Ectodermal cell (in vitro differentiated cells): ENCODE data around the gene LYPD5.
A peak's percentile ranks its signal among the peaks of the same experiment; 100 is the strongest.

Experiments
- H3K27ac ChIP-seq: 2 replicates; pipeline ENCODE4 v1.7.0; 2013; ENCODE audit warnings: mild to moderate bottlenecking, low read depth, low read length; ENCODE audit not compliant: insufficient read depth, poor library complexity, severe bottlenecking
- H3K27me3 ChIP-seq: 2 replicates; pipeline ENCODE4 v1.7.0; 2013; ENCODE audit warnings: mild to moderate bottlenecking, low read length; ENCODE audit not compliant: insufficient read depth, control insufficient read depth, poor library complexity, severe bottlenecking
- H3K36me3 ChIP-seq: one replicate; pipeline ENCODE4 v1.7.0; 2013; ENCODE audit warnings: low read length; ENCODE audit not compliant: control insufficient read depth, insufficient read depth
- H3K4me1 ChIP-seq: one replicate; pipeline ENCODE4 v1.7.0; 2013; ENCODE audit warnings: low read length; ENCODE audit not compliant: control insufficient read depth, insufficient read depth
- H3K4me3 ChIP-seq: 2 replicates; pipeline ENCODE4 v1.7.0; 2013; ENCODE audit warnings: low read depth, low read length, control low read depth; ENCODE audit not compliant: insufficient read depth
- H3K9me3 ChIP-seq: 2 replicates; pipeline ENCODE4 v1.7.0; 2013; ENCODE audit warnings: mild to moderate bottlenecking, low read length, moderate library complexity; ENCODE audit not compliant: control insufficient read depth
- WGBS, 2 experiments: methylation state at CpG; one replicate each; pipeline ENCODE4 v1.1.7; 2013; ENCODE audit warnings: missing lambda C conversion rate in 2 of 2; 5-methylcytosine and 5-hydroxymethylcytosine counted together

Gene LYPD5

GRCh38 chr19:43754253-43754502 lies 48.1 kb downstream of the LYPD5 start:
- H3K27ac ChIP-seq = peak overlapping the region; percentile 97

GRCh38 chr19:43752287-43752875 lies 49.9 kb downstream of the LYPD5 start:
- 96 to 97% methylated on average over 6 of the region's 6 CpGs for WGBS, 2 experiments
- H3K9me3 ChIP-seq = no peaks in the 10 kb centered on the region
- no peaks in the 10 kb centered on the region for H3K27me3 ChIP-seq
- no peaks in the 10 kb centered on the region for H3K4me1 ChIP-seq
- peaks cover 29% of the 10 kb centered on the region for H3K36me3 ChIP-seq
- H3K27ac ChIP-seq = no peak overlapping the region
- no peak overlapping the region for H3K4me3 ChIP-seq

More at GRCh38 chr19:43754253-43754502, 48.1 kb downstream of the LYPD5 start:
- Histone ChIP-seq H3K9me3 (no peaks in the 10 kb centered on the region), H3K4me3 (peak overlapping the region; percentile 92), H3K36me3 (peaks cover 21% of the 10 kb centered on the region), H3K27me3 (no peaks in the 10 kb centered on the region), H3K4me1 (no peaks in the 10 kb centered on the region)
- WGBS, 2 experiments = 0% methylated on average over 11 of the region's 11 CpGs

- no peaks in the 10 kb centered on the region for H3K27me3 ChIP-seq
- no peaks in the 10 kb centered on the region for H3K4me1 ChIP-seq
- H3K9me3 ChIP-seq = no peaks in the 10 kb centered on the region
- H3K4me3 ChIP-seq = no peak overlapping the region
- no peak overlapping the region for H3K27ac ChIP-seq
- 95 to 97% methylated on average over 3 to 4 of the region's 4 CpGs for WGBS, 2 experiments
- H3K36me3 ChIP-seq = peaks cover 36% of the 10 kb centered on the region
Measured at GRCh38 chr19:43751466-43752220, 50.6 kb downstream of the LYPD5 start.

GRCh38 chr19:43749898-43750297 lies 52.3 kb downstream of the LYPD5 start:
- no peaks in the 10 kb centered on the region for H3K27me3 ChIP-seq
- no peak overlapping the region for H3K4me3 ChIP-seq
- H3K4me1 ChIP-seq = no peaks in the 10 kb centered on the region
- H3K9me3 ChIP-seq = no peaks in the 10 kb centered on the region
- H3K27ac ChIP-seq = no peak overlapping the region
- 93 to 95% methylated on average over 1 of the region's 1 CpG for WGBS, 2 experiments
- peaks cover 42% of the 10 kb centered on the region for H3K36me3 ChIP-seq

GRCh38 chr19:43749152-43749551 lies 53.1 kb downstream of the LYPD5 start:
- 92 to 93% methylated on average over 7 of the region's 7 CpGs for WGBS, 2 experiments
- Histone ChIP-seq H3K36me3 (peaks cover 46% of the 10 kb centered on the region), H3K27me3 (no peaks in the 10 kb centered on the region)

GRCh38 chr19:43748685-43749084 lies 53.6 kb downstream of the LYPD5 start:
- Histone ChIP-seq H3K27ac (no peak overlapping the region), H3K36me3 (peaks cover 50% of the 10 kb centered on the region), H3K4me1 (no peaks in the 10 kb centered on the region), H3K27me3 (no peaks in the 10 kb centered on the region), H3K9me3 (no peaks in the 10 kb centered on the region), H3K4me3 (no peak overlapping the region)
- 96 to 99% methylated on average over 4 of the region's 4 CpGs for WGBS, 2 experiments

More at GRCh38 chr19:43749152-43749551, 53.1 kb downstream of the LYPD5 start:
- H3K4me1 ChIP-seq = no peaks in the 10 kb centered on the region
- no peak overlapping the region for H3K4me3 ChIP-seq
- no peaks in the 10 kb centered on the region for H3K9me3 ChIP-seq
- no peak overlapping the region for H3K27ac ChIP-seq

GRCh38 chr19:43748205-43748594 lies 54.0 kb downstream of the LYPD5 start:
- Histone ChIP-seq H3K36me3 (peaks cover 50% of the 10 kb centered on the region), H3K27ac (no peak overlapping the region), H3K4me1 (no peaks in the 10 kb centered on the region), H3K4me3 (no peak overlapping the region), H3K9me3 (no peaks in the 10 kb centered on the region), H3K27me3 (no peaks in the 10 kb centered on the region)
- 94 to 100% methylated on average over 3 to 4 of the region's 4 CpGs for WGBS, 2 experiments

GRCh38 chr19:43747557-43748204 lies 54.6 kb downstream of the LYPD5 start:
- Histone ChIP-seq H3K36me3 (peaks cover 51% of the 10 kb centered on the region), H3K27ac (no peak overlapping the region), H3K9me3 (no peaks in the 10 kb centered on the region), H3K4me3 (no peak overlapping the region), H3K27me3 (no peaks in the 10 kb centered on the region), H3K4me1 (no peaks in the 10 kb centered on the region)
- WGBS, 2 experiments = 92 to 94% methylated on average over 13 to 15 of the region's 16 CpGs
